ENCODE data around the gene ZSCAN12.

DNA sequence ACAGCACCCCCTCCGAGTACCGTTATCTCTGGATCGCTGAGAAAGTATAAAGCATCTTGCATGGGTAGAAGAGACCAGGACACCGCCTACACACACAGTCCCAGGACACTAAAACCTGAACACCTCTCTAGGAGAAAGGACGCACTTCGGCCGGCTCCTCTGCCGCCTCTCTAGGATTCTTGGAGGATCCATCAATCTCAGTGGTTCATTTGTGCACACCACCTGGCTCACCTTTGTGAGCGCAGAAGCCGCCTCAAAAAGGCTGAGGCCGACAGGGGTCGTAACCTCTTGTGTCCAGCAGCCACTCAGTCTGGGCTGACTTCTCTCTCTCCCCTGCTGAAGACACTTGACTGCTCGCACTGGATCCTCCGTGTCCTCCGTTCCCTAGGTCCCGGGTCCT, 30.2 kb upstream of the ZSCAN12 start:
- TF ChIP-seq, protein P1, sequence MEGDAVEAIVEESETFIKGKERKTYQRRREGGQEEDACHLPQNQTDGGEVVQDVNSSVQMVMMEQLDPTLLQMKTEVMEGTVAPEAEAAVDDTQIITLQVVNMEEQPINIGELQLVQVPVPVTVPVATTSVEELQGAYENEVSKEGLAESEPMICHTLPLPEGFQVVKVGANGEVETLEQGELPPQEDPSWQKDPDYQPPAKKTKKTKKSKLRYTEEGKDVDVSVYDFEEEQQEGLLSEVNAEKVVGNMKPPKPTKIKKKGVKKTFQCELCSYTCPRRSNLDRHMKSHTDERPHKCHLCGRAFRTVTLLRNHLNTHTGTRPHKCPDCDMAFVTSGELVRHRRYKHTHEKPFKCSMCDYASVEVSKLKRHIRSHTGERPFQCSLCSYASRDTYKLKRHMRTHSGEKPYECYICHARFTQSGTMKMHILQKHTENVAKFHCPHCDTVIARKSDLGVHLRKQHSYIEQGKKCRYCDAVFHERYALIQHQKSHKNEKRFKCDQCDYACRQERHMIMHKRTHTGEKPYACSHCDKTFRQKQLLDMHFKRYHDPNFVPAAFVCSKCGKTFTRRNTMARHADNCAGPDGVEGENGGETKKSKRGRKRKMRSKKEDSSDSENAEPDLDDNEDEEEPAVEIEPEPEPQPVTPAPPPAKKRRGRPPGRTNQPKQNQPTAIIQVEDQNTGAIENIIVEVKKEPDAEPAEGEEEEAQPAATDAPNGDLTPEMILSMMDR (IDR thresholded peaks at IDR 0.05) = no peak
- no peak for TF ChIP-seq POLR2A (IDR thresholded peaks at IDR 0.05)

Data from thyroid gland (tissue), 4 donors.